GM18511 (cell line): ENCODE data around the gene TVP23C.
"Not testable (repeated sequence)": the region's sequence is repeated elsewhere in the genome, so short reads cannot be mapped to it uniquely, and the experiment has no call there.

Experiments
- ATAC-seq: cut with Tn5 transposase; IDR thresholded peaks from one replicate; pipeline ENCODE4 v1.9.1; 2021; ENCODE audit warnings: mild to moderate bottlenecking, moderate library complexity; ENCODE audit not compliant: unreplicated experiment

Gene TVP23C

DNA sequence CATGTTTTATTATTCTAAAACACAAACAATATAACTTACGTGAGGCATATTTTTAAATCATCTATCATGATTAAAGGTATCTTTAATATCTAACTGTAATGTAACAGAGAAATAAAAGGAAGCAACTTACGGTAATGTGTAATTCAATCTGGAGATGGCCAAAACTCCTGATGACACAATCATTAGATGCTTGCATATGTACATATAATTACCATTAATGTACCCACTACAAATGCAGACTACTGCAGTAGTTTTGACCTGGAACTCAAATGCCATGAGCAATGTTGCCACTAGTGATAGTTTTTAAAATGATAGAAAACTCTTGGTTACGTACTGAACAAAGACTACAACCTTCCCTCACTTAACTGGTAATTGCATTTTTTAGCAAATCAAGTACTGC is 30.2 kb downstream of the TVP23C start:
- not testable (repeated sequence) for ATAC-seq

DNA sequence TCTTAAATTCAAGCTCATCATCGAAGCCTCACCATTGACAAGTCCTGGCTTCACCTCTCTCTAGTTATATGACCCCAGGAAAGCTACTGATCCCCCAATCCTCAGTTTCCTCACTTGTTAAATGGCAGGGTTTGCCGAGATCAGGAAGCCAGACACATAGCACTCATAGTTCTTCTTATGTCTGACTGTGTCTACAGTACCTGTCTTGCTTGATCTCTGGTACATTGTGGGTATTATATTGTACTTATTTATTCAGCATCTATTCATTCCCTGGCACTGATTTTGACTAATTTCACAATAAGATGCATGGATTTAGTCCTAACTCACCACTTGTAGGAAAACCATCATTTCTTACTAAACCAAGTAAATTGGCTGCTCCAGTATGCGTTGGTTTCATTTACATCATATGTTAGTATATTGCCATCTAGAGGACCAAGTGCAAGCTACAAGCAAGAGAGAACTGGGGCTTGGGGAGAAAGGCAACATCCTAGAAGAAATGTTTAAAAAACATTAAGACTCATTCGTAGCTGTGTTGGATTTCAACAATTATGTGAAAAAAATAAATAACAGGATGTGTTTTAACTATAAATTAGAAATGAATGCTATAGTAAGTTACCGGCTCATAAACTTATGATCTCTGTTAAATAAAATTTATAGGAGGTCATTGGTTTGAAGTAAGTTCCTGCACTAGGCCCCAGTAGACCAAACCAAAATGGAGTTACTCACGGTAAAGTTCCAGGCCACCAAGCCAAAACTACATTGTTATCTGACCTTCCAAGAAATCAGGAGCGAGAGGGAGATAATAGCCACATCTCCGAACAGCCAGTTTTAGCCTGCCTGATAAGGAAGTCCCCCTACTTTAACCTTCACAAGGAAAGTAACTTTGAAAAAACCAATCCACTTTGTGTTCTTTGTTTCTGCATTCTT is 36.7 kb downstream of the TVP23C start:
- not testable (repeated sequence) for ATAC-seq

GRCh38 chr17:15524990-15525985 is 38.0 kb downstream of the TVP23C start:
- not testable (repeated sequence) for ATAC-seq

DNA sequence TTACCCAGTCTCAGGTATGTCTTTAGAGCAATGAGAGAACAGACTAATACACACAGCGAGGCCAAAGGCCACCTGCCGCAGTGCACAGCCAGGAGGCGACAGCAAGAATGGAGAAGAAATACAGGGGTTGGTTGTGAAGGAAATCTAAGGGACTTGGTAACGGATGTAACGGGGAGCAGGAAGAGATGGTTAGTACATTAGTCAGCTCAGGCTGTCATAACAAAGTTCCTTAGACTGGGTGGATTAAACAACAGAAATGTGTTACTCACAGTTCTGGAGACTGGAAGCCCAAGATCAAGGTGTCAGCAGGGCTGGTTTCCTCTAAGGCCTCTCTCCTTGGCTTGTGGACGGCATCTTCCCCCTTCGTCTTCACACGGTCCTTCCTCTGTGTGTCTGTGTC is 47.1 kb downstream of the TVP23C start:
- no peak for ATAC-seq

DNA sequence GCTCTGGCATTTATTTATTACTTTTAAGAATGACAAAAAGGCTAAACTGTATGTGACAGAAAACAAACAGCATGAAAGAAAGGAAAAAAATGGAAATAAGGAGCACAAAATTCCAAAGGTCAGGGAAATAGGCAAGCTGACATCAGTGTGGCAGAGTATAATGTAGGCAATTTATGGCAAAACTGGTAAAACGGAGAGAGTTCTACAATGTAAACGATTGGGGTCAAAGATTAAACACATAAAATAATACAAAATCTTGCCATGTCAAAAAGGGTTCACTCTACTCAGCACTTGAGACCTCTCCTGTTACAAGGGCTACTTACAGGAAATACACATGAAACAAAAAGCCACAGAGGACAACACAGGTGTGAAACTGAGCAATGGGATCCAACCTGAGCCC is 48.8 kb downstream of the TVP23C start:
- no peak for ATAC-seq

DNA sequence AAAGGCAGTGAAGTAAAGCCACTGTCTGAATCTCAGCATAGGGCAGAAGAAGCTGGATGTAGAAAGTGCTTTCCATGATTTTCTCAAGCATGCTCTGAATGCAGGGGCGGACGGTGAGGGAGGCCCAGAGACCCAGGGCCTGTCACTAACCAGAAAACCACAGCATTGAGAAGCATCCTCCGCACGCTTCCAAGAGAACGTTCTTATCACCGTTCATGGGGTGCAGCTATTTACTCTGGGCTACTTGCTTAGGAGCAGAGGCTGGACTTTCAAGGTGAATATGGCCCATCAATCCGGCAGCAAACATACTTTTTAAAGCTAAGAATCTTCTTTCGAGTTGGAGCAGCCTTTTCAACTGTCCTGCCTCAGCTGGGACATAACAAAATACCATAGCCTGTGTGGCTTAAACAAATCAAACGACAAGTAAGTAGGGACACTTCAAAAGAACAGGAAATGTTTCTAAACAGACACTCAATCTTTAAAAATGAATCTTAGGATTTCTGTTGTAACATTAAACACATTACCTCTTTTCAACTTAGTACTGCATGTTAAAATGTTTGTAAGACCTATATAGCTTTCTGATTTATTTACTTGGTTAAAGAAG is 49.3 kb downstream of the TVP23C start:
- ATAC-seq: no peak

DNA sequence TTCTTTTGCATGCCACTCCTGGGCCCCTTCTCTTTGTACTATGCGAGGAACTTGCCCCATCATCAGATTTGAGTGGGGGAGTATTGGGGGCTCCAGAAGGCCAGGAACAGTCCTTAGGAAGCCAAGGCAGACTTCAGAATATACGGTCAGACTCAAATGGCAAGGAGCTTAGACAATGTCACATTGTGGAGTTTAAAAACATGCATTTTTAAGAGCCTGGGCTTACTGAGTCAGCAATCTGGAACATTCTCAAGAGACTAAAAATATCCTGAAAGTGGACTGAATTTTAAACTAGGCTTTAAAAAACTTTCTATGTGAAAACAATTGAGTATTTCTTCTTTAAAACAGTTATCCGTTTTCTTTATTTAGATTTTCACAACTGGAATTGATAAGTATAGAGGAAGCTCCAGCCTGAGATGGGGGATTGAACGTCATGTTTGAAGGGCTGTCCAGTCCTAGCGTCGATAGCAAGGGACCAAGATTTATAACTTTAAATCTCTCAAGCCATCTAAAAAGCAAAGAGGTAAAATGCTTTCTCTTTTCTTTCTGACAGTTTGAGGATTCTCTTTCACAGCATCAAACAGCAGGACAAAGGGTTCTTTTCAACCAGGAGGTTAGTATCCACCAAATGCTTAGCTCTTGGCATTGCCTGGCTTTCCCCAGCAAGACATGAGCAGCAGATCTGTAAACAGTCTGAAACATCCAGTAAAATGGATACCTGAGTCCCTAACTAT is 50.1 kb downstream of the TVP23C start:
- ATAC-seq: no peak

GRCh38 chr17:15512071-15512709 is 51.1 kb downstream of the TVP23C start:
- ATAC-seq: no peak

DNA sequence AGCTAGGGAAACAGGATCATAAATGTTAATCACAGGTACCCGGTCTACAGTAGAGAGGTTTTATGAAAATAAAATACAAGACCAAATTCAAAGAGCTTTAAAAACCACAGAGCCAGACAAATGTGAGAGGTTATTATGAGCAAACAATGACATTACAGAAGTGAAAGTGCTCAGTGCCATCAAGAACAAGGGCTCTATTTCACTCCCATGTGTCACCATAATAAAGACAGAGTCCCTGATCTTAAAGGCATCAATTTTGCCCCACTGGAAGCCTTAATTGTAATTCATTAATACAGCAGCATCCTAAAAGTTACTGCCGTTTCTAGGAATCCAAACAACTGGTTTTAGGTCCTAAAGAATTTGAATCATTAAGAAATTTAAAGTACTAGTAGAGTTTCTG is 52.1 kb downstream of the TVP23C start:
- ATAC-seq: peak; percentile 80

DNA sequence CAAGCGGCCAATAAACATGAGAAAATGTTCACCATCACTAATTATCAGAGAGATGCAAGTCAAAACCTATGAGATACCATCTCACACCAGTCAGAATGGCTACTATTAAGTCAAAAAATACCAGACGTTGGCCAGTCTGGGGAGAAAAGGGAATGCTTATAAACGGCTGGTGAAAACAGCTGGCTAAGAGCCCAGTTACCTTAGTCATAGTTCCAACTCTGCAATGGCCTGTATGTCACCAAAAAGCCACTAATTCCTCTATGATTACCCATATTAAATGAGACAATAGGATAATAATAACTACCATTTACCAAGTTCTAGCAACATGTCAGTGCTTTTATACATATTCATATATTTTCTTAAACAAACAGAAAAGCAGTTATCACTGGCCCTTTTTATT is 52.9 kb downstream of the TVP23C start:
- no peak for ATAC-seq

DNA sequence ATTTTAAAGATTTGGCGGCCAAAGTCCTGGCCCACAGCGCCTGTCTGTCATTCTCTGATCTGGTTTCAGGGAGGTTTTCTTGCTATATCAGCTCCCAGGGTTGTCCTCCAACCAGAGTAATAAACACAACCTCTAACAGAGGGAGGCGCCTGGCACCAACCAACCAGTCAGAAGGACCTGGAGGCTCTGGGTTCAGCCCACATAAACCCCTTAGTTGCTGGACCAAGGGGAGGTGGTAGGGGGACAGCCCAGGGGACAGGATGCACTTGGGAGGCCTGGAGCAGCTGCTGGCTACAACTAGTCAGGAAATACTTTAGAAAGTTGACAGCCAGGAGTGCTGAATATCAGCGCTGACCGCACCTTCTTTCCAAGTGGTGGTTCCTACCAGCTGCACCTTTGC is 54.2 kb downstream of the TVP23C start:
- no peak for ATAC-seq

GRCh38 chr17:15508466-15508865 is 54.8 kb downstream of the TVP23C start:
- no peak for ATAC-seq

GRCh38 chr17:15507896-15508295 is 55.4 kb downstream of the TVP23C start:
- ATAC-seq: no peak

DNA sequence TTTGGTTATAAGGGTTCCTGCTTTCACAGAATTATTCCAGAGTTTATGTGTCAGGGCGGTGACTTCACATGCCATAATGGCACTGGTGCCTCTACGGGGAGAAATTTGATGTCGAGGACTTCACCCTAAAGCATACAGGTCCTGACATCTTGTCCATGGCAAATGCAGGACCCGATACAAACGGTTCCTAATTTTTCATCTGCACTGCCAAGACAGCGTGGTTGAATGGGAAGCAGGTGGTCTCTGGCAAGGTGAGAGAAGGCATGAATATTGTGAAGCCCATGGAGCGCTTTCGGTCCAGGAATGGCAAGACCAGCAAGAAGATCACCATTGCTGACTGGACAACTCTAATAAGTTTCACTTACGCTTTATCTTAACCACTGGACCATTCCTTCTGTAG is 56.3 kb downstream of the TVP23C start:
- no peak for ATAC-seq

DNA sequence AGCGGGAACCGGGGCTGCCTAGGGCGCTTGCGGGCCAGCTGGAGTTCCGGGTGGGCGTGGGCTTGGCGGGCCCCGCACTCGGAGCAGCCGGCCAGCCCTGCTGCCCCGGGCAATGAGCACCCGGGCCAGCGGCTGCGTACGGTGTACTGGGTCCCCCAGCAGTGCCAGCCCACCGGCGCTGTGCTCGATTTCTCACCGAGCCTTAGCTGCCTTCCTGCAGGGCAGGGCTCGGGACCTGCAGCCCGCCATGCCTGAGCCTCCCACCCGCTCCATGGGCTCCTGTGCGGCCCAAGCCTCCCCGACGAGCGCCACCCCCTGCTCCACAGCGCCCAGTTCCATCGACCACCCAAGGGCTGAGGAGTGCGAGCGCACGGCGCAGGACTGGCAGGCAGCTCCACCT is 57.6 kb downstream of the TVP23C start:
- not testable (repeated sequence) for ATAC-seq

DNA sequence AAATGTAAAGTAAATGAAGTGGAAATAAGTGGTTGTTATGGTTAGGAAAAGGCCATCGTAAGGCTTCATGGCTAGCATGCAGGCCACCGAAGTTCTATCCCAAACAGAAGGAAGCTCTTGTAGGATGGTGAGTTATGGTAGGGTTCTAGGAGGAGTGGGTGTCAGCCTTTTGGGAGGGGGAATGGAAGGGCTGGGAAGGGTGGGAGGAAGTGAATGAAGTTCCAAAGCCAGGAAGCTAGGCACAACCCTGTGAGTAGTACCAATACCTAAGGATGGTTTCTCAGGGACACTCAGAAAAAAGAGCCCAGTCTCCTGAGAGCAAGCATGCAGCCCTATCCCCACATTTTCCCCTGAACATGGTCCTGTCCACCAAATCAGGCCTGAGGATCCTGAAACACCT is 59.6 kb downstream of the TVP23C start:
- ATAC-seq: no peak

- ATAC-seq: peak; percentile 94
Measured at GRCh38 chr17:15502369-15503112, 60.7 kb downstream of the TVP23C start.

DNA sequence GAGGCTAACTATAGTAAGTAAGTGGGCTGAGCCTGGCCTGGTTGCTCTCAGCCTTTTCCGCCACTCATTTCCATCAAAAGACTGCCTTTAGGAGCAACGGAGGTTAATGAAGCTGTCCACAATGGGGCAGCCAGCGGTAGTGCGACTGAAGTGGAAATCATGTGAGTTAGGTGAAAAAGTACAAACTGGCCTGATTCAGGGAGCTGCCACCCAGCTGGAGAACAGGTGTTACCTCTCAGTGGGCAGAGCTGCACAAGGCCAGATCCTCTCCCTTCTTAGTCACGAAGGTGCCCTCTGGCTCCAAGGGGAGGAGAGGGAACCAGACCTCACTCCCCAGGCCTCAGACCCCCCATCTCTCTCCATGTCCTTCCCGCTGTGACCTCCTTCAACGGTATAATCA is 61.5 kb downstream of the TVP23C start:
- no peak for ATAC-seq

- ATAC-seq: no peak
Measured at GRCh38 chr17:15501282-15501681, 62.0 kb downstream of the TVP23C start.
